ENCODE measurements around the gene SPON1.

DNA sequence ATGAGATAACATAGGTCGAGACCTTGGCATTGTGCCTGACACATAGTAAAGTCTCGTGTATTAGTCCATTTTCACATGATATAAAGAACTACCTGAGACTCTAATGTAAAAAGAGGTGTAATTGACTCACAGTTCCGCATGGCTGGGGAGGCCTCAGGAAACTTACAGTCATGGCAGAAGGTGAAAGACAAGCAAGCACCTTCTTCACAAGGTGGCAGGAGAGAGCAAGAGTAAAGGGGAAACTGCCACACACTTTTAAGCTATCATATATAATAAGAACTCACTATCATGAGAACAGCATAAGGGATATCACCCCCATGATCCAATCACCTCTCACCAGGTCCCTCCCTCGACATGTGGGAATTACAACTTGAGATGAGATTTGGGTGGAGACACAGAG is 165.2 kb downstream of the SPON1 start:
- TF ChIP-seq, protein P1, sequence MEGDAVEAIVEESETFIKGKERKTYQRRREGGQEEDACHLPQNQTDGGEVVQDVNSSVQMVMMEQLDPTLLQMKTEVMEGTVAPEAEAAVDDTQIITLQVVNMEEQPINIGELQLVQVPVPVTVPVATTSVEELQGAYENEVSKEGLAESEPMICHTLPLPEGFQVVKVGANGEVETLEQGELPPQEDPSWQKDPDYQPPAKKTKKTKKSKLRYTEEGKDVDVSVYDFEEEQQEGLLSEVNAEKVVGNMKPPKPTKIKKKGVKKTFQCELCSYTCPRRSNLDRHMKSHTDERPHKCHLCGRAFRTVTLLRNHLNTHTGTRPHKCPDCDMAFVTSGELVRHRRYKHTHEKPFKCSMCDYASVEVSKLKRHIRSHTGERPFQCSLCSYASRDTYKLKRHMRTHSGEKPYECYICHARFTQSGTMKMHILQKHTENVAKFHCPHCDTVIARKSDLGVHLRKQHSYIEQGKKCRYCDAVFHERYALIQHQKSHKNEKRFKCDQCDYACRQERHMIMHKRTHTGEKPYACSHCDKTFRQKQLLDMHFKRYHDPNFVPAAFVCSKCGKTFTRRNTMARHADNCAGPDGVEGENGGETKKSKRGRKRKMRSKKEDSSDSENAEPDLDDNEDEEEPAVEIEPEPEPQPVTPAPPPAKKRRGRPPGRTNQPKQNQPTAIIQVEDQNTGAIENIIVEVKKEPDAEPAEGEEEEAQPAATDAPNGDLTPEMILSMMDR (IDR thresholded peaks at IDR 0.05), result no peak
- TF ChIP-seq POLR2A (IDR thresholded peaks at IDR 0.05) (no peak), POLR2AphosphoS5 (IDR thresholded peaks at IDR 0.05) (no peak), EP300 (IDR thresholded peaks at IDR 0.05) (no peak)
